A549 (cell line): ENCODE measurements around the gene ZNF644. TPM values are rescaled to one million over a fixed set of nuclear protein-coding genes. Genes with fewer than 3 reads are reported as not detected.
"Not testable (repeated sequence)": the region's sequence is repeated elsewhere in the genome, so short reads cannot be mapped to it uniquely, and the experiment has no call there.

ENCODE experiments used
- ATAC-seq, 2 experiments: fragments of 200-7000 bp in 1 of 2; fragments of >200 bp in 1 of 2; cut with Nextera tagmentation in 1 of 2; cut with Tn5 transposase in 1 of 2; 3 replicates each; pipeline versions ENCODE4 v1.8.0 to v1.9.1; 2018 to 2020; ENCODE audit warnings: mild to moderate bottlenecking in 1 of 2, moderate library complexity in 1 of 2
- CTCF ChIA-PET: fragments of 300-600 bp; sonication (Branson Sonifier 250); formaldehyde crosslinking; extraction: SDS; loops from one replicate; lab custom pipeline; 2021; ENCODE audit warnings: antibody characterized with exemption, inconsistent platforms; lab: Yijun Ruan, JAX
- POLR2A ChIA-PET: fragments of 350-600 bp; formaldehyde crosslinking; extraction: SDS; loops from one replicate; lab custom pipeline; 2021; ENCODE audit warnings: antibody characterized with exemption, inconsistent platforms; lab: Yijun Ruan, JAX
- DNase-seq, 2 experiments: peaks; one replicate each; pipeline versions ENCODE4 v3.0.0 to v3.0.0-alpha.2; 2011 to 2016; ENCODE audit warnings: low read depth in 1 of 2, low spot score in 1 of 2
- FAIRE-seq: peaks from 2 replicates; lab custom pipeline; 2011; peaks lifted over from hg19 to GRCh38; lab: Jason Lieb, UNC
- H3K27ac ChIP-seq, 2 experiments: fragments of >200 bp; sonication (Bioruptor Twin); formaldehyde crosslinking; 3 replicates each; pipeline ENCODE4 v1.5.1; 2016 to 2017
- H3K4me1 ChIP-seq: fragments of >200 bp; sonication (Bioruptor Twin); formaldehyde crosslinking; 3 replicates; pipeline ENCODE4 v1.6.1; 2016
- H3K4me2 ChIP-seq: fragments of >200 bp; sonication (Bioruptor Twin); formaldehyde crosslinking; 3 replicates; pipeline ENCODE4 v1.6.1; 2016
- H3K4me3 ChIP-seq: fragments of >200 bp; sonication (Bioruptor Twin); formaldehyde crosslinking; 3 replicates; pipeline ENCODE4 v1.5.1; 2016
- H3K9me3 ChIP-seq: fragments of >200 bp; sonication (Bioruptor Twin); formaldehyde crosslinking; 3 replicates; pipeline ENCODE4 v1.6.1; 2016
- CEBPB ChIP-seq, 2 experiments: fragments of >200 bp in 1 of 2; sonication (Bioruptor Twin) in 1 of 2; formaldehyde crosslinking in 1 of 2; IDR thresholded peaks; 2 replicates each; pipeline ENCODE4 v1.6.1; 2012 to 2016
- CHD2 ChIP-seq: fragments of 150-350 bp; IDR thresholded peaks from 2 replicates; pipeline ENCODE4 v1.6.1; 2014; ENCODE audit warnings: low read length; ENCODE audit not compliant: partially characterized antibody
- EHMT2 ChIP-seq: fragments of 200-600 bp; sonication (generic); IDR thresholded peaks from 2 replicates; pipeline ENCODE4 v1.6.1; 2016; ENCODE audit warnings: antibody characterized with exemption, low read depth, mild to moderate bottlenecking, moderate library complexity
- ESRRA ChIP-seq: fragments of 150-350 bp; IDR thresholded peaks from 2 replicates; pipeline ENCODE4 v1.6.1; 2014; ENCODE audit warnings: mild to moderate bottlenecking, low read length, borderline replicate concordance
- FOXS1 ChIP-seq: fragments of 250-450 bp; sonication (Bioruptor Pico); IDR thresholded peaks from 2 replicates; pipeline ENCODE4 v1.5.0; 2020; ENCODE audit warnings: mild to moderate bottlenecking, moderate library complexity
- HOXB13 ChIP-seq: fragments of 250-450 bp; sonication (Bioruptor Pico); IDR thresholded peaks from 2 replicates; pipeline ENCODE4 v1.5.0; 2020; ENCODE audit warnings: low read depth, mild to moderate bottlenecking, moderate library complexity
- HOXB5 ChIP-seq: fragments of 250-450 bp; sonication (Bioruptor Pico); IDR thresholded peaks from 2 replicates; pipeline ENCODE4 v1.5.0; 2020; ENCODE audit warnings: mild to moderate bottlenecking, moderate library complexity
- KDM5A ChIP-seq: fragments of 200-600 bp; sonication (generic); IDR thresholded peaks from 2 replicates; pipeline ENCODE4 v1.6.1; 2016; ENCODE audit warnings: antibody characterized with exemption, mild to moderate bottlenecking
- MAX ChIP-seq: IDR thresholded peaks from 2 replicates; pipeline ENCODE4 v1.6.1; 2012
- MAZ ChIP-seq: fragments of 150-350 bp; IDR thresholded peaks from 2 replicates; pipeline ENCODE4 v1.6.1; 2014; ENCODE audit warnings: antibody characterized with exemption, low read depth, low read length, borderline replicate concordance
- RAD21 ChIP-seq, 2 experiments: fragments of >200 bp in 1 of 2; sonication (Bioruptor Twin) in 1 of 2; formaldehyde crosslinking in 1 of 2; IDR thresholded peaks in 1 of 2; conservative IDR thresholded peaks in 1 of 2; 2 replicates in 1 of 2; 3 replicates in 1 of 2; pipeline ENCODE4 v1.6.1; 2012 to 2018; ENCODE audit warnings: inconsistent platforms in 1 of 2
- REST ChIP-seq: fragments of 200-600 bp; sonication (generic); IDR thresholded peaks from 2 replicates; pipeline ENCODE4 v1.6.1; 2016; ENCODE audit warnings: antibody characterized with exemption, mild to moderate bottlenecking, moderate library complexity
- SREBF2 ChIP-seq: fragments of 450-650 bp; IDR thresholded peaks from 2 replicates; pipeline ENCODE4 v1.6.1; 2014; ENCODE audit warnings: mild to moderate bottlenecking, moderate library complexity
- TP53 ChIP-seq: fragments of 250-450 bp; sonication (Bioruptor Pico); IDR thresholded peaks from 2 replicates; pipeline ENCODE4 v1.5.0; 2021; ENCODE audit warnings: mild to moderate bottlenecking, moderate library complexity
- USF2 ChIP-seq: fragments of 450-650 bp; IDR thresholded peaks from 2 replicates; pipeline ENCODE4 v1.6.1; 2014; ENCODE audit warnings: antibody characterized with exemption
- WGBS: methylation state at CpG from one replicate; pipeline ENCODE4 v1.1.6; 2017; ENCODE audit errors: missing lambda C conversion rate; 5-methylcytosine and 5-hydroxymethylcytosine counted together
- polyA plus RNA-seq, 4 experiments: library from polyadenylated mRNA; depleted of rRNA in 3 of 4; stranded (reverse); fragments of >200 nt; fragmentation: RNase III in 1 of 4; extraction: RNeasy Plus Mini Kit Qiagen cat#74134 plus additional on column Dnase treatment in 1 of 4; gene quantifications; 2 replicates in 3 of 4; 3 replicates in 1 of 4; pipeline ENCODE4 v1.2.3, GENCODE V29; 2011 to 2017

ZNF644 gene
- polyA plus RNA-seq, 2 of the 4 experiments (the other 2 are of a cell fraction): 14.8 to 24.9 TPM

DNA sequence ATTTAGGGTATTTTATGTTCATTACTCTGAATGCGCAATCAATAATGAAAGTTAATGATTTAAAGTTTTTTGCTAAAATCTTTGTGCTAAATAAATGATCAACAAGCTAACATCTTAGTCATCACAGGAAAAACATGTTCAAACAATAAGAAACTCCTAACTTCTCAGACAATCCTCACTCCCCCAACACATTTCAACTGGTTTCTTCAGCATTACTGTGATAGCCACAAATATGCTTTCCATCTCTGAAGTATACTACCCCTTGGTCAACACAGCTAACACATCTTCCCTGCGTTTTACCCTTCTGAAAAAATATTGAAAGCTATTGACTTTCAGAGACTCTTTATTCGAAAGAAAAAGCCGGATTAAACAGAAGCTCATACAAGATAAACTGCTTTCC is 85.8 kb downstream of the ZNF644 start:
- no peaks in the 10 kb centered on the region for H3K9me3 ChIP-seq
- FAIRE-seq: no peak
- ChIA-PET CTCF (interaction anchor here (0.9 to 1.2 kb wide), 2 partner anchors 9 to 18 kb away, joined by 3 read pairs; no protein-coding TSS in a partner anchor), POLR2A (no interaction called here)
- H3K4me3 ChIP-seq: no peak overlapping the region
- ATAC-seq: no peak
- peak overlapping the region; percentile 11; the same call in 1 of the 3 replicates for H3K4me2 ChIP-seq
- no peak for DNase-seq
- no peak for TF ChIP-seq HOXB5
- no peak for TF ChIP-seq TP53
- TF ChIP-seq HOXB13 (CRISPR knock-in tag): no peak
- no peak for TF ChIP-seq SREBF2
- TF ChIP-seq MAX: no peak
- no peak for TF ChIP-seq USF2
- no peak for TF ChIP-seq KDM5A
- no peak for TF ChIP-seq MAZ
- no peak for TF ChIP-seq REST
- TF ChIP-seq ESRRA: no peak
- TF ChIP-seq CHD2: no peak
- TF ChIP-seq CEBPB (IDR thresholded peaks at IDR 0.05): no peak
- TF ChIP-seq EHMT2: no peak
- TF ChIP-seq FOXS1: no peak
- no peak for TF ChIP-seq RAD21 (conservative IDR thresholded peaks at IDR 0.05 in 1 of 2, IDR thresholded peaks at IDR 0.05 in 1 of 2)
- H3K4me1 ChIP-seq: peaks cover 14% of the 10 kb centered on the region; the same call in 2 of the 3 replicates
- H3K27ac ChIP-seq: no peak overlapping the region
- WGBS: 80% methylated on average over 4 of the region's 4 CpGs

GRCh38 chr1:90928231-90928630 is 93.6 kb downstream of the ZNF644 start:
- over 99% methylated on average over 8 of the region's 8 CpGs for WGBS
- H3K4me3 ChIP-seq, FAIRE-seq, ATAC-seq, POLR2A ChIA-PET, H3K9me3 ChIP-seq, DNase-seq, H3K27ac ChIP-seq, H3K4me2 ChIP-seq: not testable (repeated sequence)
- peaks cover 16% of the 10 kb centered on the region for H3K4me1 ChIP-seq
- CTCF ChIA-PET: interaction anchor here (0.6 kb wide), 1 partner anchor 99 kb away, joined by 4 read pairs; no protein-coding TSS in a partner anchor

DNA sequence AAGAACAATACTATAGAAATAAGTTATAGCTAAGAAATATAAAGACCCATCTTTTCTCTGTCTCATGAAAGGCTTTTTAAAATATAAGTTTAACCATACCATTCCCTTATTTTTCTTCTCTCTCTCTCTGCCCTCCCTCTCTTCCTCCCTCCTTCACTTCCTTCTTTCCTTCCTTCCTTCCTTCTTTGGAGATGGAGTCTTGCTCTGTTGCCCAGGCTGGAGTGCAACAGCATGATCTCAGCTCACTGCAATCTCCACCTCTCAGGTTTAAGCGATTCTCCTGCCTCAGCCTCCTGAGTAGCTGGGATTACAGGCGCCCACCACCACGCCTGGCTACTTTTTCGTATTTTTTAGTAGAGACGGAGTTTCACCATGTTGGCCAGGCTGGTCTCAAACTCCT is 94.2 kb downstream of the ZNF644 start:
- ATAC-seq, H3K27ac ChIP-seq, H3K4me2 ChIP-seq, H3K4me3 ChIP-seq, DNase-seq, FAIRE-seq, POLR2A ChIA-PET, H3K9me3 ChIP-seq: not testable (repeated sequence)
- CTCF ChIA-PET: interaction anchor here (0.6 to 1.1 kb wide), 2 partner anchors 9 to 99 kb away, joined by 3 to 4 read pairs; no protein-coding TSS in a partner anchor
- WGBS: 96% methylated on average over 5 of the region's 5 CpGs
- peaks cover 16% of the 10 kb centered on the region for H3K4me1 ChIP-seq
